Spleen (tissue), 11 donors: ENCODE results near the gene LRFN2. TPM values are rescaled to one million over a fixed set of nuclear protein-coding genes. Genes with fewer than 3 reads are reported as not detected.

Source experiments
- DNase-seq: peaks from one replicate; pipeline ENCODE4 v3.0.0-alpha.2; 2020
- H3K27ac ChIP-seq, 8 donors: fragments of 200-600 bp; sonication (generic) in 7 of 8; 1 replicate in 4 of 8; 2 replicates in 4 of 8; pipeline versions ENCODE4 v1.5.0 to v1.8.0; 2016 to 2021; ENCODE audit warnings: inconsistent platforms in 4 of 8, mild to moderate bottlenecking in 4 of 8, moderate library complexity in 1 of 8
- H3K27me3 ChIP-seq, 7 donors: fragments of 200-600 bp; sonication (generic) in 6 of 7; replicated peaks in 1 of 7; 1 replicate in 4 of 7; 2 replicates in 3 of 7; pipeline versions ENCODE4 v1.5.0 to v1.8.0; 2016 to 2021; ENCODE audit warnings: inconsistent platforms in 3 of 7, mild to moderate bottlenecking in 1 of 7
- H3K36me3 ChIP-seq, 6 donors: fragments of 200-600 bp; sonication (generic) in 5 of 6; 1 replicate in 4 of 6; 2 replicates in 2 of 6; pipeline versions ENCODE4 v1.5.0 to v1.8.0; 2016 to 2021; ENCODE audit warnings: inconsistent platforms in 2 of 6
- H3K4me1 ChIP-seq, 6 donors: fragments of 200-600 bp; sonication (generic) in 5 of 6; 1 replicate in 3 of 6; 2 replicates in 3 of 6; pipeline versions ENCODE4 v1.5.0 to v1.8.0; 2016 to 2021; ENCODE audit warnings: inconsistent platforms in 3 of 6
- H3K4me3 ChIP-seq, 8 donors: fragments of 200-600 bp; sonication (generic) in 7 of 8; 1 replicate in 4 of 8; 2 replicates in 4 of 8; pipeline versions ENCODE4 v1.5.0 to v1.8.0; 2016 to 2021; ENCODE audit warnings: inconsistent platforms in 4 of 8, mild to moderate bottlenecking in 4 of 8, moderate library complexity in 2 of 8
- H3K9me3 ChIP-seq, 8 donors: fragments of 200-600 bp; sonication (generic) in 7 of 8; 1 replicate in 4 of 8; 2 replicates in 4 of 8; pipeline versions ENCODE4 v1.5.0 to v1.8.0; 2016 to 2021; ENCODE audit warnings: inconsistent platforms in 4 of 8
- CTCF ChIP-seq, 11 experiments: fragments of 200-600 bp in 7 of 11; fragments of 450-650 bp in 4 of 11; sonication (generic) in 4 of 11; IDR thresholded peaks in 8 of 11; conservative IDR thresholded peaks in 3 of 11; 1 replicate in 7 of 11; 2 replicates in 4 of 11; pipeline versions ENCODE4 v1.4.0 to v1.8.0; 2016 to 2021; ENCODE audit warnings: antibody characterized with exemption in 11 of 11, inconsistent platforms in 4 of 11, mild to moderate bottlenecking in 1 of 11
- POLR2A ChIP-seq, 3 donors: fragments of 450-650 bp; IDR thresholded peaks; one replicate each; pipeline ENCODE4 v1.5.1; 2017; ENCODE audit warnings: antibody characterized with exemption in 3 of 3, mild to moderate bottlenecking in 1 of 3
- POLR2AphosphoS5 ChIP-seq, 3 donors: sonication (generic); formaldehyde crosslinking; IDR thresholded peaks; one replicate each; pipeline ENCODE4 v1.5.1; 2017; ENCODE audit warnings: antibody characterized with exemption in 3 of 3
- WGBS, 5 donors: extraction: QIAGEN DNeasy Blood & Tissue Kit in 3 of 5; methylation state at CpG; one replicate each; pipeline versions ENCODE4 v1.1.5 to v1.1.7; 2013 to 2018; 5-methylcytosine and 5-hydroxymethylcytosine counted together
- intact Hi-C: fragments of 100-400 bp; cut with DNase I; formaldehyde crosslinking; loops from one replicate; pipeline ENCODE4 v1.15.0; 2023; ENCODE audit warnings: low total_unique reads
- polyA plus RNA-seq, 3 donors: library from polyadenylated mRNA; stranded (reverse); fragments of 200-250 nt; gene quantifications; one replicate each; pipeline ENCODE4 v1.2.1, GENCODE V29; 2013
- total RNA-seq, 7 donors: library from RNA; depleted of rRNA in 3 of 7; stranded (reverse); fragments of >200 nt in 3 of 7; fragmentation: NEBNext Ultra II Directional in 4 of 7; extraction: Animal tissue kit (Norgen Biotek cat#: 25700) in 4 of 7; gene quantifications; one replicate each; pipeline versions ENCODE4 v1.1.0 to v1.2.1, GENCODE V29; 2016 to 2021
- donor health status: healthy with polysubstance abuse.
- donor health status: DM: no; HTN: no; CAD: no; lungs with moderate emphysema.
- donor health status: DM: no; HTN: no; CAD: no.
- donor health status: Bipolar disorder and iron deficiency.
- donor health status: healthy.
- donor health status: DM: no; HTN: no; CAD: no.
- donor health status: DM: yes; HTN: yes; CAD: no.

Gene LRFN2
- total and polyA plus RNA-seq, 10 donors: 0.05 to 6.0 (median 1.3) TPM

DNA sequence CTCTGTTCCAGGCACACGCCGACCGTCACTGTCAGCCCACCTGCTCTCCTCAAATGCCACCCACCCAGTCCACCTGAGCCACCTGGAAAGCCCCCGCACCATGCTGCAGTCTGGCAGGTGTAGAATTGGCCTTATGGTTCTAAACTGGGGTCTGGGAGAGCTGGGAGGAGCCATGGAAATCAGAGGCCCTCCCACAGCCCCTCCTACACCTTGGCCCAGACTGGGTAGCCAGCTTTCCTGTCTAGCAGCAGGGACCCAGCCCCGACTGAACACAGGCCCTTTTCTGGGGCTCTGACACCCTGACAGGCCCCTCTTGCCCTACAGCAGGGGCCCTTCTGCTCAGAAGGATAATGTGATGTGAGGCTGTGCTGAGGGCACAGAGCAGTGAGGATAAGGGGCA lies 31.1 kb downstream of the LRFN2 start:
- 45 to 89% (median 68%) methylated on average over 4 to 5 of the region's 5 CpGs for WGBS, 5 donors
- peak; percentile 36 for DNase-seq
- Histone ChIP-seq H3K4me3 (no peak overlapping the region), H3K36me3 (no peaks in the 10 kb centered on the region), H3K9me3 (no peaks in the 10 kb centered on the region), H3K27me3 (no peaks in the 10 kb centered on the region), H3K4me1 (peaks cover 0 to 30% (median 0%) of the 10 kb centered on the region in 6 donors), H3K27ac (no peak overlapping the region)
- intact Hi-C loops: no loop called here
- no peak for TF ChIP-seq POLR2AphosphoS5 (IDR thresholded peaks at IDR 0.05)
- TF ChIP-seq POLR2A (IDR thresholded peaks at IDR 0.05): no peak
- TF ChIP-seq CTCF (IDR thresholded peaks at IDR 0.05 in 8 of 11, conservative IDR thresholded peaks at IDR 0.05 in 3 of 11): no peak

DNA sequence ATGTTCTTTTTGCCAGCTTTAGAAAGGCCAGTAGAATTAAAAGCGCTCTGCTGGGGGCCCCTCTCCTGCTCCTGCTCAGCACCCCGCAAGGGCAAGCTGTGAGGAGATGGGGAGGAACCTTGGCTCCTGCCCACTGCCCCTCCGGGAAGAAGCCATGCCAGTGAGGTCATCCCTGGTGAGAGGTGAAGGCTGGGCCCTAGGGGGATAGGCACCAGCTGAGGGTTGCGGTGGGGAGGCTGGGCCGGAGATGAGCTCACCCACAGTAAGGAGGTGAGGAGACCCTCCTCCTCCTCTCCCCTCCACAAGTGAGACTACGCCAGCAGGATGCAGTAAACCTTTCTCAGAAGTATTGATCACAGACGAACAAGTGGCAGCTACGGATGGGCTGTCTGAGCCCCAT lies 32.1 kb downstream of the LRFN2 start:
- no peak overlapping the region for H3K27ac ChIP-seq
- intact Hi-C loops: no loop called here
- H3K4me1 ChIP-seq: peaks cover 0 to 30% (median 0%) of the 10 kb centered on the region in 6 donors
- TF ChIP-seq CTCF (IDR thresholded peaks at IDR 0.05 in 8 of 11, conservative IDR thresholded peaks at IDR 0.05 in 3 of 11) (no peak), POLR2AphosphoS5 (IDR thresholded peaks at IDR 0.05) (peak in 1 of 3 donors; percentile 37), POLR2A (IDR thresholded peaks at IDR 0.05) (no peak)
- no peaks in the 10 kb centered on the region for H3K9me3 ChIP-seq
- H3K4me3 ChIP-seq: no peak overlapping the region
- WGBS, 5 donors: 67 to 79% (median 75%) methylated on average over 7 to 8 of the region's 8 CpGs
- DNase-seq: peak; percentile 57
- no peaks in the 10 kb centered on the region for H3K36me3 ChIP-seq
- H3K27me3 ChIP-seq: no peaks in the 10 kb centered on the region

DNA sequence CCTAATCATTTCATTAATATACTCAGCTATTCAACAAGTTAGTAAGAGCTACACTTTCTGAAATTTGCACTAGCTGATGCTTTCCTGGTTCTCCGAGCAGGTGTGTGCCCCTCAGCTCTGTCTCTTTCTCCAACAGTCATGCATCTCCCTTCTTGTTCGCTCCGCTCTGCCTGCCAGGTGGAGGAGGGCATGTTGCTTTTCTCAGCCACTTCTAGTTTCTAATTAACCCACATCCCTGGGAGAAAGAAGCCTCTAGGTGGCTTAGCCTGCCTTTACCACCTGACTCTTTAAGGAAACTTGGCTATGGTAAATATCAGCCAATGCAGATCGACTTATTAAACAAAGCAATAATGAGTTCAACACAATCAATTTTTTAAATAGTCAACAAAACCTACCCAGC lies 34.2 kb downstream of the LRFN2 start:
- Histone ChIP-seq H3K36me3 (no peaks in the 10 kb centered on the region), H3K27me3 (no peaks in the 10 kb centered on the region), H3K4me3 (no peak overlapping the region), H3K9me3 (no peaks in the 10 kb centered on the region), H3K27ac (no peak overlapping the region), H3K4me1 (peaks cover 0 to 15% (median 0%) of the 10 kb centered on the region in 6 donors)
- peak; percentile 24 for DNase-seq
- TF ChIP-seq POLR2AphosphoS5 (IDR thresholded peaks at IDR 0.05) (no peak), CTCF (IDR thresholded peaks at IDR 0.05 in 8 of 11, conservative IDR thresholded peaks at IDR 0.05 in 3 of 11) (no peak), POLR2A (IDR thresholded peaks at IDR 0.05) (no peak)
- intact Hi-C loops: no loop called here
- 90 to 94% (median 90%) methylated on average over 4 of the region's 4 CpGs for WGBS, 5 donors

- 72 to 90% (median 81%) methylated on average over 4 of the region's 4 CpGs for WGBS, 5 donors
- intact Hi-C loops: no loop called here
- no peak for DNase-seq
- H3K4me3 ChIP-seq: no peak overlapping the region
- peaks cover 0 to 10% (median 0%) of the 10 kb centered on the region in 6 donors for H3K4me1 ChIP-seq
- TF ChIP-seq POLR2AphosphoS5 (IDR thresholded peaks at IDR 0.05) (no peak), CTCF (IDR thresholded peaks at IDR 0.05 in 8 of 11, conservative IDR thresholded peaks at IDR 0.05 in 3 of 11) (no peak), POLR2A (IDR thresholded peaks at IDR 0.05) (no peak)
- no peaks in the 10 kb centered on the region for H3K36me3 ChIP-seq
- no peak overlapping the region for H3K27ac ChIP-seq
- H3K9me3 ChIP-seq: no peaks in the 10 kb centered on the region
- no peaks in the 10 kb centered on the region for H3K27me3 ChIP-seq
Measured at GRCh38 chr6:40551966-40552505, 35.1 kb downstream of the LRFN2 start.
